HAP-1 (cell line): Measurements from ENCODE around the gene CFAP69.
"Not testable (repeated sequence)": the region's sequence is repeated elsewhere in the genome, so short reads cannot be mapped to it uniquely, and the experiment has no call there.

Experiments
- DNase-seq, 2 experiments: peaks; one replicate each; pipeline ENCODE4 v3.0.0-alpha.2; 2016 to 2020; ENCODE audit warnings: low spot score in 2 of 2
- H3K27me3 ChIP-seq: fragments of 250-450 bp; sonication (Bioruptor Pico); 2 replicates; pipeline ENCODE4 v1.5.1; 2020; ENCODE audit warnings: low read depth, mild to moderate bottlenecking, moderate library complexity
- H3K36me3 ChIP-seq: fragments of 250-450 bp; sonication (Bioruptor Pico); replicated peaks from 2 replicates; pipeline ENCODE4 v1.5.1; 2020; ENCODE audit warnings: mild to moderate bottlenecking
- H3K4me1 ChIP-seq: fragments of 250-450 bp; sonication (Bioruptor Pico); 2 replicates; pipeline ENCODE4 v1.5.1; 2020; ENCODE audit warnings: mild to moderate bottlenecking
- H3K4me3 ChIP-seq: fragments of 250-450 bp; sonication (Bioruptor Pico); 2 replicates; pipeline ENCODE4 v1.5.1; 2020; ENCODE audit warnings: mild to moderate bottlenecking, moderate library complexity
- H3K9me3 ChIP-seq: fragments of 250-450 bp; sonication (Bioruptor Pico); 2 replicates; pipeline ENCODE4 v1.5.1; 2020; ENCODE audit warnings: mild to moderate bottlenecking, moderate library complexity
- in situ Hi-C: fragments of 300-500 bp; cut with MboI; formaldehyde crosslinking; loops from 3 replicates; pipeline ENCODE4 v1.14.3; 2020; ENCODE audit warnings: low sequenced_read_pairs, inconsistent platforms, mixed read lengths

The CFAP69 gene

DNA sequence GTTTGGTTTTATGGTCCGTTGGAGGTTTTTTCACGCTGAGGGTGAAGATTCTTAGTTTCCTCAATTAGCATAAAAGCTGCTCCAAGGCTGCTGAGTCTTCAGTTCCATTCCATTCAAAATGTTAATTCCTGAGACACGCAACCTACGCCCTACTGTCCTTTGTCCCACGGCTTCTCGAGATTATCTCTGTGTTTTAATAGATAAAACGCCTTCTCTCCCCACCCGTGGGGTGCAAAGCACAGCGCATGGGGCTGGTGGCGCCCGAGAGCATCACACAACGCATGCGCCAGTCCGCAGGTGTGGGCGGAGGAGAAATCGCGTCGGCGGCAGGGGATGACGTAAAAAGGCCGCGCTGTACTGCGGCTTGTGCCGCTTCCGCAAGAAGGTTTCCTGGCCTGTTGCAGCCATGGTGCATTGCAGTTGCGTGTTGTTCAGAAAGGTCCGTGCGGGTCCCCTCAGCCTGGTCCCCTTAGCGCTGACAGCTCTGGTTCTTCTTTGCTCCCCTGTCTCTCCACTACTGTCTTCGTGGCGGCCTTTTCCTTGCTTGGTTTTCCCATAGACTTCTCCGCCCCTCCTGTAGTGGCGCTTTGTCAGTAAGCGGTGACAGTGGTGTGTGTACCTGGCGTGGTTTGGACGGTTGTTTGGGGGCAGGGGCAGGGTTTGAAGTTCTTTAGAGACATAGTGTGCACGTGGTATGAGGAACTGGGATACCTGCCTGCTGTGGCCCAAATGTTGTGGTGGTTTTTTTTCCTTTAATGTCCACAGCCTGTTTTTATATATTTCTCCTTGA is 101.6 kb downstream of the CFAP69 start, which contains the start of gene GTPBP10:
Gene GTPBP10 (plus strand): TSS at position 381 of the 790 bp plus-strand sequence. CDS start 26 bp downstream, at position 407.
- Histone ChIP-seq H3K36me3 (no peaks in the 10 kb centered on the region), H3K4me3 (peak within 1 kb of the TSS; percentile 91), H3K9me3 (no peaks in the 10 kb centered on the region), H3K4me1 (peaks cover 3% of the 10 kb centered on the region; the same call in 1 of the 2 replicates), H3K27me3 (no peaks in the 10 kb centered on the region)
- peak; percentile 90 to 93 for DNase-seq
- in situ Hi-C loops, result no loop called here

DNA sequence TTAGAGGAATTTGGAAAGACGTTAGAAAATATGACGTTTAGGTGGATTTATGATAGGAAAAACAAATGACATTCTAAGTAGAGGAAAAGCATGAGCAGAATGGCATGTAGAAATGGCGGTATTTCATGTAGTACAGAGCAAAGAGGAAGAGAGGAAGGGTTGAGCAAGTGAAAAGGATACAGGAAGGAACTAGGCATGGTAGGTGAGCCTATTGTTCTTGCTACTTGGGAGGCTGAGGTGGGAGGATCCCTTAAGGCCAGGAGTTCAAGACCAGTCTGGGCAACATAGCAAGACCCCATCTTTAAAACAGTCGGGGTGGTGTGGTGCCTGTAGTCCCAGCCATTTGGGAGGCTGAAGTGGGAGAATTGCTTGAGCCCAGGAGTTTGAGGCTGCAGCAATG is 102.8 kb downstream of the CFAP69 start:
- in situ Hi-C loops, result no loop called here
- no peak for DNase-seq
- peak overlapping the region; percentile 91 for H3K4me3 ChIP-seq
- peaks cover 3% of the 10 kb centered on the region; the same call in 1 of the 2 replicates for H3K4me1 ChIP-seq
- no peaks in the 10 kb centered on the region for H3K27me3 ChIP-seq
- no peaks in the 10 kb centered on the region for H3K36me3 ChIP-seq
- no peaks in the 10 kb centered on the region for H3K9me3 ChIP-seq

- in situ Hi-C loops, result no loop called here
- Histone ChIP-seq H3K4me3 (no peak overlapping the region), H3K27me3 (no peaks in the 10 kb centered on the region), H3K9me3 (no peaks in the 10 kb centered on the region), H3K36me3 (peaks cover 5% of the 10 kb centered on the region), H3K4me1 (peaks cover 3% of the 10 kb centered on the region; the same call in 1 of the 2 replicates)
- DNase-seq, result no peak
These were observed 104.3 kb downstream of the CFAP69 start for GRCh38 chr7:90349305-90349704.

DNA sequence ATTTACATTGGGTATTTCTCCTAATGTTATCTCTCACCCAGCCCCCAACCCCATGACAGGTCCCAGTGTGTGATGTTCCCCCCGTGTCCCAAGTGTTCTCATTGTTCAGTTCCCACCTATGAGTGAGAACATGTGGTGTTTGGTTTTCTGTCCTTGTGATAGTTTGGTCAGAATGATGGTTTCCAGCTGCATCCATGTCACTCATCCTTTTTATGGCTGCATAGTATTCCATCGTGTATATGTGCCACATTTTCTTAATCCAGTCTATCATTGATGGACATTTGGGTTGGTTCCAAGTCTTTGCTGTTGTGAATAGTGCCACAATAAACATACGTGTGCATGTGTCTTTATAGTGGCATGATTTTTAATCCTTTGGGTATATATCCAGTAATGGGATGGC is 105.1 kb downstream of the CFAP69 start:
- DNase-seq, in situ Hi-C loops, H3K36me3 ChIP-seq: not testable (repeated sequence)

GRCh38 chr7:90351987-90352386 is 107.0 kb downstream of the CFAP69 start:
- Histone ChIP-seq H3K36me3 (peaks cover 26% of the 10 kb centered on the region), H3K4me3 (no peak overlapping the region), H3K27me3 (no peaks in the 10 kb centered on the region), H3K9me3 (no peaks in the 10 kb centered on the region), H3K4me1 (peaks cover 3% of the 10 kb centered on the region; the same call in 1 of the 2 replicates)
- DNase-seq, result no peak
- in situ Hi-C loops, result no loop called here

More for the DNA sequence above, 105.1 kb downstream of the CFAP69 start:
- not testable (repeated sequence) for H3K4me1 ChIP-seq, H3K4me3 ChIP-seq, H3K27me3 ChIP-seq, H3K9me3 ChIP-seq
